Measurements from ENCODE around the gene EMX1.

DNA sequence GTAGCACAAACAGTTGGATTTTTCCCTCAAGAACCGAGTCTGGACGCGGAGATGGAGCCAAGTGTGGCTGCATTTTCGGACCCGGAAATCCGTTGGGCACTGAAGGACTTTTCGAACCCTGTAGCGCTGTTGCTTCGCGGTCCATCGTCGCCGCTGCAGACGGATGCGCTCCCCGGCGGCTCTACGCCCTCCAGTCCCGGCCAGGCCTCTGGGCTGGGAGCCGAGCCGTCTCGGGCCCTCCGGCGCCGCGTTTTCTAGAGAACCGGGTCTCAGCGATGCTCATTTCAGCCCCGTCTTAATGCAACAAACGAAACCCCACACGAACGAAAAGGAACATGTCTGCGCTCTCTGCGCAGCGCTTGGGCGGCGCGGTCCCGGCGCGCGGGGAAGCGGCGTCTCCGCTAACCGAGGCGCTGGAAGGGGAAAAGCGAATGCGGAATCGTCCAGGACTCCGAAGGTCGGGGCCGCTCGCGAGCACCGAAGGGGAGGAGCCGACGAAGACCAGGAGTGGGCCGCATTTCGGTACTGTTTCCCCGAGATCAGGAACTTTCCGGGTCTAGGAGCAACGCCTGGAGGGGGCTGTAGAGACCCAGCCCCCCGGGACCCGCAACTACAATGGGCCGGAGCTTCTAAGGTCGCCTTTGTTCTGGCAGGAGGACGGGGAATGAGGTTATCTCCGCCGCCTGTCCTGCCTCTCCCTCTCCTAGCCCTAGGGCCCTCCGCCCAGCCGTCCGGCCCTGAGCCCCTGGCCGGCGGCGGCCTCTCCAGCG lies 3.2 kb downstream of the EMX1 start:
- TF ChIP-seq CTCF (IDR thresholded peaks at IDR 0.05; ENCODE audit: poor library complexity, severe bottlenecking) = peak; percentile 14
- TF ChIP-seq POLR2AphosphoS5 (IDR thresholded peaks at IDR 0.05) = peak; percentile 87
- TF ChIP-seq TAF1 (IDR thresholded peaks at IDR 0.05; ENCODE audit: low read depth) = no peak
- TF ChIP-seq RAD21 (conservative IDR thresholded peaks at IDR 0.05) = no peak
- TF ChIP-seq, protein P1, sequence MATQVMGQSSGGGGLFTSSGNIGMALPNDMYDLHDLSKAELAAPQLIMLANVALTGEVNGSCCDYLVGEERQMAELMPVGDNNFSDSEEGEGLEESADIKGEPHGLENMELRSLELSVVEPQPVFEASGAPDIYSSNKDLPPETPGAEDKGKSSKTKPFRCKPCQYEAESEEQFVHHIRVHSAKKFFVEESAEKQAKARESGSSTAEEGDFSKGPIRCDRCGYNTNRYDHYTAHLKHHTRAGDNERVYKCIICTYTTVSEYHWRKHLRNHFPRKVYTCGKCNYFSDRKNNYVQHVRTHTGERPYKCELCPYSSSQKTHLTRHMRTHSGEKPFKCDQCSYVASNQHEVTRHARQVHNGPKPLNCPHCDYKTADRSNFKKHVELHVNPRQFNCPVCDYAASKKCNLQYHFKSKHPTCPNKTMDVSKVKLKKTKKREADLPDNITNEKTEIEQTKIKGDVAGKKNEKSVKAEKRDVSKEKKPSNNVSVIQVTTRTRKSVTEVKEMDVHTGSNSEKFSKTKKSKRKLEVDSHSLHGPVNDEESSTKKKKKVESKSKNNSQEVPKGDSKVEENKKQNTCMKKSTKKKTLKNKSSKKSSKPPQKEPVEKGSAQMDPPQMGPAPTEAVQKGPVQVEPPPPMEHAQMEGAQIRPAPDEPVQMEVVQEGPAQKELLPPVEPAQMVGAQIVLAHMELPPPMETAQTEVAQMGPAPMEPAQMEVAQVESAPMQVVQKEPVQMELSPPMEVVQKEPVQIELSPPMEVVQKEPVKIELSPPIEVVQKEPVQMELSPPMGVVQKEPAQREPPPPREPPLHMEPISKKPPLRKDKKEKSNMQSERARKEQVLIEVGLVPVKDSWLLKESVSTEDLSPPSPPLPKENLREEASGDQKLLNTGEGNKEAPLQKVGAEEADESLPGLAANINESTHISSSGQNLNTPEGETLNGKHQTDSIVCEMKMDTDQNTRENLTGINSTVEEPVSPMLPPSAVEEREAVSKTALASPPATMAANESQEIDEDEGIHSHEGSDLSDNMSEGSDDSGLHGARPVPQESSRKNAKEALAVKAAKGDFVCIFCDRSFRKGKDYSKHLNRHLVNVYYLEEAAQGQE (IDR thresholded peaks at IDR 0.05; ENCODE audit: borderline replicate concordance) = no peak
- TF ChIP-seq EP300 (conservative IDR thresholded peaks at IDR 0.05; ENCODE audit: poor library complexity, severe bottlenecking) = no peak
- peak; percentile 11 for TF ChIP-seq EZH2 (IDR thresholded peaks at IDR 0.05; ENCODE audit: borderline replicate concordance, insufficient read depth, low read length, poor library complexity, severe bottlenecking)
- TF ChIP-seq SMC3 (conservative IDR thresholded peaks at IDR 0.05; ENCODE audit: poor library complexity) = no peak

All from neural cell (in vitro differentiated cells).